ENCODE results near the gene GBF1.

DNA sequence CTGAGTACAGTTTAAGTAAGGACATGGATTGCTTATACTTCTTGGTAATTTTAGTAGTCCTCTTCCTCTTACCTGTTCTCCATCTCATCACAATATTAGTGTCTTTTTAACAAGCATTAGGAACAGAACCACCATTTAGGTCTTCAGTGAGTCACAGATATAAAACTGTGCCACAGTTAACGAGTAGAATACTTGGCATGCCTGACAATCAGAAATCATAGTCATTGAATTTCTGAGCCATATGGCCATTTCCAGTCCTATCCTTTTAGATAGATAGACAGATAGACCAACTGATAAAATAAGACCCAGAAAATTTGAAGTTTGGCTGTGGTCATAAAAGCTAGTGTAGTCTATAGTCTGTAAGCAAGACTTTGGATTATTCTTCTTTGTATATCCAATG, 71.1 kb downstream of the GBF1 start:
- TF ChIP-seq, protein P1, sequence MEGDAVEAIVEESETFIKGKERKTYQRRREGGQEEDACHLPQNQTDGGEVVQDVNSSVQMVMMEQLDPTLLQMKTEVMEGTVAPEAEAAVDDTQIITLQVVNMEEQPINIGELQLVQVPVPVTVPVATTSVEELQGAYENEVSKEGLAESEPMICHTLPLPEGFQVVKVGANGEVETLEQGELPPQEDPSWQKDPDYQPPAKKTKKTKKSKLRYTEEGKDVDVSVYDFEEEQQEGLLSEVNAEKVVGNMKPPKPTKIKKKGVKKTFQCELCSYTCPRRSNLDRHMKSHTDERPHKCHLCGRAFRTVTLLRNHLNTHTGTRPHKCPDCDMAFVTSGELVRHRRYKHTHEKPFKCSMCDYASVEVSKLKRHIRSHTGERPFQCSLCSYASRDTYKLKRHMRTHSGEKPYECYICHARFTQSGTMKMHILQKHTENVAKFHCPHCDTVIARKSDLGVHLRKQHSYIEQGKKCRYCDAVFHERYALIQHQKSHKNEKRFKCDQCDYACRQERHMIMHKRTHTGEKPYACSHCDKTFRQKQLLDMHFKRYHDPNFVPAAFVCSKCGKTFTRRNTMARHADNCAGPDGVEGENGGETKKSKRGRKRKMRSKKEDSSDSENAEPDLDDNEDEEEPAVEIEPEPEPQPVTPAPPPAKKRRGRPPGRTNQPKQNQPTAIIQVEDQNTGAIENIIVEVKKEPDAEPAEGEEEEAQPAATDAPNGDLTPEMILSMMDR (IDR thresholded peaks at IDR 0.05; ENCODE audit: poor library complexity, severe bottlenecking) = no peak
- no peak for TF ChIP-seq RAD21 (conservative IDR thresholded peaks at IDR 0.05)
- TF ChIP-seq EZH2 (IDR thresholded peaks at IDR 0.05; ENCODE audit: borderline replicate concordance, insufficient read depth, low read length, poor library complexity, severe bottlenecking) = no peak
- TF ChIP-seq EP300 (conservative IDR thresholded peaks at IDR 0.05; ENCODE audit: poor library complexity, severe bottlenecking) = no peak
- TF ChIP-seq, protein P2, sequence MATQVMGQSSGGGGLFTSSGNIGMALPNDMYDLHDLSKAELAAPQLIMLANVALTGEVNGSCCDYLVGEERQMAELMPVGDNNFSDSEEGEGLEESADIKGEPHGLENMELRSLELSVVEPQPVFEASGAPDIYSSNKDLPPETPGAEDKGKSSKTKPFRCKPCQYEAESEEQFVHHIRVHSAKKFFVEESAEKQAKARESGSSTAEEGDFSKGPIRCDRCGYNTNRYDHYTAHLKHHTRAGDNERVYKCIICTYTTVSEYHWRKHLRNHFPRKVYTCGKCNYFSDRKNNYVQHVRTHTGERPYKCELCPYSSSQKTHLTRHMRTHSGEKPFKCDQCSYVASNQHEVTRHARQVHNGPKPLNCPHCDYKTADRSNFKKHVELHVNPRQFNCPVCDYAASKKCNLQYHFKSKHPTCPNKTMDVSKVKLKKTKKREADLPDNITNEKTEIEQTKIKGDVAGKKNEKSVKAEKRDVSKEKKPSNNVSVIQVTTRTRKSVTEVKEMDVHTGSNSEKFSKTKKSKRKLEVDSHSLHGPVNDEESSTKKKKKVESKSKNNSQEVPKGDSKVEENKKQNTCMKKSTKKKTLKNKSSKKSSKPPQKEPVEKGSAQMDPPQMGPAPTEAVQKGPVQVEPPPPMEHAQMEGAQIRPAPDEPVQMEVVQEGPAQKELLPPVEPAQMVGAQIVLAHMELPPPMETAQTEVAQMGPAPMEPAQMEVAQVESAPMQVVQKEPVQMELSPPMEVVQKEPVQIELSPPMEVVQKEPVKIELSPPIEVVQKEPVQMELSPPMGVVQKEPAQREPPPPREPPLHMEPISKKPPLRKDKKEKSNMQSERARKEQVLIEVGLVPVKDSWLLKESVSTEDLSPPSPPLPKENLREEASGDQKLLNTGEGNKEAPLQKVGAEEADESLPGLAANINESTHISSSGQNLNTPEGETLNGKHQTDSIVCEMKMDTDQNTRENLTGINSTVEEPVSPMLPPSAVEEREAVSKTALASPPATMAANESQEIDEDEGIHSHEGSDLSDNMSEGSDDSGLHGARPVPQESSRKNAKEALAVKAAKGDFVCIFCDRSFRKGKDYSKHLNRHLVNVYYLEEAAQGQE (IDR thresholded peaks at IDR 0.05; ENCODE audit: borderline replicate concordance) = no peak

Data from neural cell (in vitro differentiated cells).